Ishikawa (cell line): Measurements from ENCODE around the gene AGER.

ENCODE experiments used
- CEBPB ChIP-seq: IDR thresholded peaks from 2 replicates; pipeline ENCODE4 v1.6.1; 2012
- EGR1 ChIP-seq: IDR thresholded peaks from 2 replicates; pipeline ENCODE4 v1.6.1; 2012
- EP300 ChIP-seq: IDR thresholded peaks from 2 replicates; pipeline ENCODE4 v1.6.1; 2012; ENCODE audit warnings: borderline replicate concordance
- YY1 ChIP-seq: IDR thresholded peaks from 2 replicates; pipeline ENCODE4 v1.6.1; 2012; ENCODE audit warnings: low read depth
- TF ChIP-seq, protein P1 (sequence below): IDR thresholded peaks from 2 replicates; pipeline ENCODE4 v1.6.1; 2012; ENCODE audit warnings: low read depth, mild to moderate bottlenecking

DNA sequence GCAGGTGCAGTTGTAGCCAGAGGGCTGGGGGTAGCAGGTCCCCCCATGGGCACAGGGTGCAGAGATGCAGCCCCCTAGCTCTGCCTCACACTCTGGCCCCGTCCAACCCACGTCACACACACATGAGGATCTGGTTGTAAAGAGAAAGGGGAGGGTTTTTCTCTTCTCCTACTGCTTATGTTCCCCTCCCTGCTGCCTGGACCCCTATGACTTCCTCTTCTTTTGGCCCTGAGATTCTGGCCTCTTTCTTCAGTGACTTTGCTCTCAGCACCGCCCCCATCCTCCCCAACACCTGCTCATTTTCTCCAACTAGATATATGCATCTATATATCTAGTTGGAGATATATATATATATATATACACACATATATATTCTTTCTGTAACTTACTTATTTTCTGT lies 30.1 kb upstream of the AGER start:
- TF ChIP-seq YY1 (no peak), EGR1 (no peak), EP300 (no peak), CEBPB (no peak)
- TF ChIP-seq, protein P1, sequence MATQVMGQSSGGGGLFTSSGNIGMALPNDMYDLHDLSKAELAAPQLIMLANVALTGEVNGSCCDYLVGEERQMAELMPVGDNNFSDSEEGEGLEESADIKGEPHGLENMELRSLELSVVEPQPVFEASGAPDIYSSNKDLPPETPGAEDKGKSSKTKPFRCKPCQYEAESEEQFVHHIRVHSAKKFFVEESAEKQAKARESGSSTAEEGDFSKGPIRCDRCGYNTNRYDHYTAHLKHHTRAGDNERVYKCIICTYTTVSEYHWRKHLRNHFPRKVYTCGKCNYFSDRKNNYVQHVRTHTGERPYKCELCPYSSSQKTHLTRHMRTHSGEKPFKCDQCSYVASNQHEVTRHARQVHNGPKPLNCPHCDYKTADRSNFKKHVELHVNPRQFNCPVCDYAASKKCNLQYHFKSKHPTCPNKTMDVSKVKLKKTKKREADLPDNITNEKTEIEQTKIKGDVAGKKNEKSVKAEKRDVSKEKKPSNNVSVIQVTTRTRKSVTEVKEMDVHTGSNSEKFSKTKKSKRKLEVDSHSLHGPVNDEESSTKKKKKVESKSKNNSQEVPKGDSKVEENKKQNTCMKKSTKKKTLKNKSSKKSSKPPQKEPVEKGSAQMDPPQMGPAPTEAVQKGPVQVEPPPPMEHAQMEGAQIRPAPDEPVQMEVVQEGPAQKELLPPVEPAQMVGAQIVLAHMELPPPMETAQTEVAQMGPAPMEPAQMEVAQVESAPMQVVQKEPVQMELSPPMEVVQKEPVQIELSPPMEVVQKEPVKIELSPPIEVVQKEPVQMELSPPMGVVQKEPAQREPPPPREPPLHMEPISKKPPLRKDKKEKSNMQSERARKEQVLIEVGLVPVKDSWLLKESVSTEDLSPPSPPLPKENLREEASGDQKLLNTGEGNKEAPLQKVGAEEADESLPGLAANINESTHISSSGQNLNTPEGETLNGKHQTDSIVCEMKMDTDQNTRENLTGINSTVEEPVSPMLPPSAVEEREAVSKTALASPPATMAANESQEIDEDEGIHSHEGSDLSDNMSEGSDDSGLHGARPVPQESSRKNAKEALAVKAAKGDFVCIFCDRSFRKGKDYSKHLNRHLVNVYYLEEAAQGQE, result no peak
